ENCODE results near the gene RNU6-8. TPM values are rescaled to one million over a fixed set of nuclear protein-coding genes. Genes with fewer than 3 reads are reported as not detected.
A peak's percentile ranks its signal among the peaks of the same experiment; 100 is the strongest.

The RNU6-8 gene
- total RNA-seq, 4 donors from 2014 or later = not detected

- no peak for DNase-seq
- Histone ChIP-seq H3K27ac (no peak overlapping the region), H3K36me3 (no peaks in the 10 kb centered on the region), H3K9me3 (no peaks in the 10 kb centered on the region), H3K27me3 (no peaks in the 10 kb centered on the region), H3K4me1 (peaks cover 0 to 38% (median 6%) of the 10 kb centered on the region in 3 donors), H3K4me3 (no peak overlapping the region)
- WGBS, 2 donors = 71 to 72% methylated on average over 4 of the region's 4 CpGs
- intact Hi-C loops (cut with DNase I) = no loop called here
- TF ChIP-seq, protein P1, sequence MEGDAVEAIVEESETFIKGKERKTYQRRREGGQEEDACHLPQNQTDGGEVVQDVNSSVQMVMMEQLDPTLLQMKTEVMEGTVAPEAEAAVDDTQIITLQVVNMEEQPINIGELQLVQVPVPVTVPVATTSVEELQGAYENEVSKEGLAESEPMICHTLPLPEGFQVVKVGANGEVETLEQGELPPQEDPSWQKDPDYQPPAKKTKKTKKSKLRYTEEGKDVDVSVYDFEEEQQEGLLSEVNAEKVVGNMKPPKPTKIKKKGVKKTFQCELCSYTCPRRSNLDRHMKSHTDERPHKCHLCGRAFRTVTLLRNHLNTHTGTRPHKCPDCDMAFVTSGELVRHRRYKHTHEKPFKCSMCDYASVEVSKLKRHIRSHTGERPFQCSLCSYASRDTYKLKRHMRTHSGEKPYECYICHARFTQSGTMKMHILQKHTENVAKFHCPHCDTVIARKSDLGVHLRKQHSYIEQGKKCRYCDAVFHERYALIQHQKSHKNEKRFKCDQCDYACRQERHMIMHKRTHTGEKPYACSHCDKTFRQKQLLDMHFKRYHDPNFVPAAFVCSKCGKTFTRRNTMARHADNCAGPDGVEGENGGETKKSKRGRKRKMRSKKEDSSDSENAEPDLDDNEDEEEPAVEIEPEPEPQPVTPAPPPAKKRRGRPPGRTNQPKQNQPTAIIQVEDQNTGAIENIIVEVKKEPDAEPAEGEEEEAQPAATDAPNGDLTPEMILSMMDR (IDR thresholded peaks at IDR 0.05) = no peak
- no peak for TF ChIP-seq POLR2A (IDR thresholded peaks at IDR 0.05)
Observed at GRCh38 chr14:32205984-32206383, 2.9 kb upstream of the RNU6-8 start.

DNA sequence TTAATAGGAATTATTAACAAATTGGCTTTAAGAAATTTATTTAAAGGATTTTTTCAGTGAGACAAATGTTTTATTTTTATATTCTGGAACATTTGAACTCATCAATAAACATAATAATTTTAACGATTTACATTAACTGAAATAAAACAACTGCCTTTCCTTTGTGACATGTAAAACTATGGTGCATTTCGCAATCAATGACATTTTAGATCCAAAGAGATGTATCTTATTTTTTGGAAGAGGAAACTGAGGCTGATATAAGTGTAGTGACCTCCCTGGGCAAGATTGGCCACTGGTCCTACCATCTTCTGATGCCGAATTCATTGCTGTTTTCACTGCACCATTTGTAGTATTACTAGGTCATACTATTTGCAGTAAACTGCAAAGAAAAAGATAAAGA is 2.5 kb upstream of the RNU6-8 start:
- H3K27me3 ChIP-seq = no peaks in the 10 kb centered on the region
- intact Hi-C loops (cut with DNase I) = no loop called here
- H3K4me1 ChIP-seq = peaks cover 0 to 42% (median 6%) of the 10 kb centered on the region in 3 donors
- H3K9me3 ChIP-seq = no peaks in the 10 kb centered on the region
- DNase-seq = no peak
- no peak for TF ChIP-seq POLR2A (IDR thresholded peaks at IDR 0.05)
- TF ChIP-seq, protein P1 (IDR thresholded peaks at IDR 0.05) = no peak
- H3K4me3 ChIP-seq = no peak overlapping the region
- H3K27ac ChIP-seq = no peak overlapping the region
- H3K36me3 ChIP-seq = no peaks in the 10 kb centered on the region
- 87 to 91% methylated on average over 3 of the region's 3 CpGs for WGBS, 2 donors

DNA sequence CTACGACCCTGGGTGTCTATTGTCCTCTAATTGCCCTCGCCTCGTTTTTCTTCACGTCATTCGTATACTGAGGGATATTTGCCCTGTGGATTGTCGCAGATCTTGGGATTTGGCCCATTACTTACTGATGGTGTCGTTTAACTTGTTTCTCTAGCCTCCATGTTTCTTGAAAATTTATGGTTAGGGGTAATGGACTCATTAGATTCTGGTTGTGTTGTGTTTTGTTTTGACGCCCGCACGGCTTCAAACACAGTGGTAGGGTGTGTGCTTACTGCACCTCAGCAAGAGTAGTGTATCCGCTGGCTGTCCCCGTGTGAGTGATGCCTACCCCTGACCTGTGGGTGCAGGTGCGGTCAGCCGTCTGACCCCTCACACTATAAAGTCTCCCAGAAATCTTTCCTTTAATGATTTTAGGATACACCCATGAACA is 874 bp upstream of the RNU6-8 start:
- Histone ChIP-seq H3K9me3 (no peaks in the 10 kb centered on the region), H3K27ac (peak overlapping the region; percentile 86 to 92 (median 88)), H3K4me1 (peaks cover 0 to 47% (median 6%) of the 10 kb centered on the region in 3 donors), H3K36me3 (no peaks in the 10 kb centered on the region), H3K27me3 (no peaks in the 10 kb centered on the region), H3K4me3 (peak overlapping the region; percentile 50 to 82 (median 66))
- intact Hi-C loops (cut with DNase I) = loop anchor here (5.0 kb wide), 1 partner anchor 127 kb away; the partner anchor contains the start of gene ARHGAP5
- 2 to 4% methylated on average over 11 to 13 of the region's 14 CpGs for WGBS, 2 donors
- no peak for DNase-seq
- TF ChIP-seq, protein P1 (IDR thresholded peaks at IDR 0.05) = no peak
- no peak for TF ChIP-seq POLR2A (IDR thresholded peaks at IDR 0.05)

- no peaks in the 10 kb centered on the region for H3K36me3 ChIP-seq
- peak overlapping the region; percentile 86 to 92 (median 88) for H3K27ac ChIP-seq
- 0 to 2% methylated on average over 8 of the region's 8 CpGs for WGBS, 2 donors
- no peaks in the 10 kb centered on the region for H3K27me3 ChIP-seq
- intact Hi-C loops (cut with DNase I) = loop anchor here (5.0 kb wide), 1 partner anchor 125 kb away; the partner anchor contains the start of gene ARHGAP5
- DNase-seq = no peak
- H3K9me3 ChIP-seq = no peaks in the 10 kb centered on the region
- TF ChIP-seq POLR2A (IDR thresholded peaks at IDR 0.05) = no peak
- TF ChIP-seq, protein P1 (IDR thresholded peaks at IDR 0.05) = no peak
- H3K4me3 ChIP-seq = peak overlapping the region; percentile 50 to 82 (median 66)
- H3K4me1 ChIP-seq = peaks cover 0 to 47% (median 6%) of the 10 kb centered on the region in 3 donors
Observed at GRCh38 chr14:32202491-32202997, 525 bp downstream of the RNU6-8 start.

- Histone ChIP-seq H3K9me3 (no peaks in the 10 kb centered on the region), H3K4me3 (peak within 1 kb of the TSS; percentile 50 to 82 (median 66)), H3K4me1 (peaks cover 0 to 47% (median 6%) of the 10 kb centered on the region in 3 donors), H3K36me3 (no peaks in the 10 kb centered on the region), H3K27me3 (no peaks in the 10 kb centered on the region), H3K27ac (peak within 1 kb of the TSS; percentile 86 to 92 (median 88))
- DNase-seq = no peak
- 1 to 6% methylated on average over 29 to 39 of the region's 40 CpGs for WGBS, 2 donors
- TF ChIP-seq, protein P1 (IDR thresholded peaks at IDR 0.05) = no peak
- no peak for TF ChIP-seq POLR2A (IDR thresholded peaks at IDR 0.05)
- intact Hi-C loops (cut with DNase I) = loop anchor here (5.0 kb wide), 1 partner anchor 125 kb away; the partner anchor contains the start of gene ARHGAP5
Observed at GRCh38 chr14:32201816-32202490, 1.1 kb downstream of the RNU6-8 start, which contains the start of gene RNU6-7. Gene RNU6-7 (plus strand): TSS chr14:32202045.
